Measurements from ENCODE around the gene RGR. TPM values are rescaled to one million over a fixed set of nuclear protein-coding genes. Genes with fewer than 3 reads are reported as not detected.

Gene RGR
- total RNA-seq, 1 experiment from 2014 or later = not detected

DNA sequence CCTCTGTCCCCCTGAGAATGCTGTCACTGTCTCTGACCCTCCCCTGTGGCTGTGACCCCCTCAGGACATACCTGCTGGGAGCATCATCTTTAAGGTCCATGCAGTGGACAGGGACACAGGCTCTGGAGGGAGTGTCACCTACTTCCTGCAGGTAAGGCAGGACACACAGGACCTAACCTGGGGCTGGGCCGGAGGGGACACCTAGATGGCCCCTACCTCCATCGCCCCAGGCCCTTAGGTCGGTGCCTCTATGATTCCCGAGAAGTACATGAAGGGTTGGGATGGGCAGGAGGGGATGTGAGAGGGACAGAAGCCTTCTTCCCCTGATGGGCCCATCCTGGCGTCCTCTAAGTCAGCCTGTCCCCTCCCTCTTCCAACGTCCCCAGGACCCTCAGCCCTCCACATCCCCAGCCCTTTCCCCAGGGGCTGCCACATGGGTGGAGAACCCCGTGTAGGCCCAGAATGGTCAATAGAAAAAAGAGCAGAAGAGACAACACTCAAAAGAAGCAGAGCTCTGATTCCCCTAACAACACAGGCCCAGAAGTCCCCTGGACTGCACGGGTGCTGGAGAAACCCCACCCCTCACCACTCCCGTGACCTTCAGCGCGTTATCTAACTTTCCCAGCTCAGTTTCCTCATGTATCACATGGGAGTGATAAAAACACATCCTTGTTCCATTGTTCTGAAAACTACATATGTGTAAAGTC lies 44.2 kb upstream of the RGR start:
- Mint-ChIP-seq H3K4me3 (no peak overlapping the region), H3K27me3 (ENCODE audit: low read depth) (peaks cover 20% of the 10 kb centered on the region), H3K36me3 (no peaks in the 10 kb centered on the region), H3K27ac (no peak overlapping the region), H3K9me3 (no peaks in the 10 kb centered on the region), H3K4me1 (peaks cover 5% of the 10 kb centered on the region; the same call in 1 of the 2 replicates)
- ChIA-PET POLR2A (no interaction called here), CTCF (interaction anchor here (1.0 to 9.2 kb wide), 5 partner anchors 14 to 141 kb away, joined by 4 to 75 read pairs (median 6); no protein-coding TSS in a partner anchor)
- ATAC-seq = no peak
- no peak for DNase-seq (ENCODE audit: low spot score)
- TF ChIP-seq MYBL2 (CRISPR knock-in tag; IDR thresholded peaks at IDR 0.05) (no peak), ERG (CRISPR knock-in tag; IDR thresholded peaks at IDR 0.05) (no peak), ZSCAN18 (CRISPR knock-in tag; IDR thresholded peaks at IDR 0.05) (no peak), GTF2I (CRISPR knock-in tag; conservative IDR thresholded peaks at IDR 0.05) (no peak), ZNF232 (CRISPR knock-in tag; IDR thresholded peaks at IDR 0.05) (no peak), ZNF396 (CRISPR knock-in tag; IDR thresholded peaks at IDR 0.05; ENCODE audit: borderline replicate concordance) (no peak)
- TF ChIP-seq, protein P1, sequence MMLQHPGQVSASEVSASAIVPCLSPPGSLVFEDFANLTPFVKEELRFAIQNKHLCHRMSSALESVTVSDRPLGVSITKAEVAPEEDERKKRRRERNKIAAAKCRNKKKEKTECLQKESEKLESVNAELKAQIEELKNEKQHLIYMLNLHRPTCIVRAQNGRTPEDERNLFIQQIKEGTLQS (CRISPR knock-in tag; conservative IDR thresholded peaks at IDR 0.05) = no peak
- TF ChIP-seq, protein P2, sequence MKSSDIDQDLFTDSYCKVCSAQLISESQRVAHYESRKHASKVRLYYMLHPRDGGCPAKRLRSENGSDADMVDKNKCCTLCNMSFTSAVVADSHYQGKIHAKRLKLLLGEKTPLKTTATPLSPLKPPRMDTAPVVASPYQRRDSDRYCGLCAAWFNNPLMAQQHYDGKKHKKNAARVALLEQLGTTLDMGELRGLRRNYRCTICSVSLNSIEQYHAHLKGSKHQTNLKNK (CRISPR knock-in tag; IDR thresholded peaks at IDR 0.05) = no peak

GRCh38 chr10:84201244-84201606 lies 43.6 kb upstream of the RGR start:
- TF ChIP-seq ATF1 (CRISPR knock-in tag; IDR thresholded peaks at IDR 0.05) (no peak), NFYB (CRISPR knock-in tag; conservative IDR thresholded peaks at IDR 0.05; ENCODE audit: low read depth) (no peak), ZNF423 (CRISPR knock-in tag; IDR thresholded peaks at IDR 0.05) (no peak), GTF2I (CRISPR knock-in tag; conservative IDR thresholded peaks at IDR 0.05) (no peak), TEAD4 (CRISPR knock-in tag; IDR thresholded peaks at IDR 0.05) (no peak), JAZF1 (CRISPR knock-in tag; IDR thresholded peaks at IDR 0.05) (no peak), ZNF138 (CRISPR knock-in tag; conservative IDR thresholded peaks at IDR 0.05) (no peak), CREM (CRISPR knock-in tag; IDR thresholded peaks at IDR 0.05) (no peak)
- TF ChIP-seq, protein P3, sequence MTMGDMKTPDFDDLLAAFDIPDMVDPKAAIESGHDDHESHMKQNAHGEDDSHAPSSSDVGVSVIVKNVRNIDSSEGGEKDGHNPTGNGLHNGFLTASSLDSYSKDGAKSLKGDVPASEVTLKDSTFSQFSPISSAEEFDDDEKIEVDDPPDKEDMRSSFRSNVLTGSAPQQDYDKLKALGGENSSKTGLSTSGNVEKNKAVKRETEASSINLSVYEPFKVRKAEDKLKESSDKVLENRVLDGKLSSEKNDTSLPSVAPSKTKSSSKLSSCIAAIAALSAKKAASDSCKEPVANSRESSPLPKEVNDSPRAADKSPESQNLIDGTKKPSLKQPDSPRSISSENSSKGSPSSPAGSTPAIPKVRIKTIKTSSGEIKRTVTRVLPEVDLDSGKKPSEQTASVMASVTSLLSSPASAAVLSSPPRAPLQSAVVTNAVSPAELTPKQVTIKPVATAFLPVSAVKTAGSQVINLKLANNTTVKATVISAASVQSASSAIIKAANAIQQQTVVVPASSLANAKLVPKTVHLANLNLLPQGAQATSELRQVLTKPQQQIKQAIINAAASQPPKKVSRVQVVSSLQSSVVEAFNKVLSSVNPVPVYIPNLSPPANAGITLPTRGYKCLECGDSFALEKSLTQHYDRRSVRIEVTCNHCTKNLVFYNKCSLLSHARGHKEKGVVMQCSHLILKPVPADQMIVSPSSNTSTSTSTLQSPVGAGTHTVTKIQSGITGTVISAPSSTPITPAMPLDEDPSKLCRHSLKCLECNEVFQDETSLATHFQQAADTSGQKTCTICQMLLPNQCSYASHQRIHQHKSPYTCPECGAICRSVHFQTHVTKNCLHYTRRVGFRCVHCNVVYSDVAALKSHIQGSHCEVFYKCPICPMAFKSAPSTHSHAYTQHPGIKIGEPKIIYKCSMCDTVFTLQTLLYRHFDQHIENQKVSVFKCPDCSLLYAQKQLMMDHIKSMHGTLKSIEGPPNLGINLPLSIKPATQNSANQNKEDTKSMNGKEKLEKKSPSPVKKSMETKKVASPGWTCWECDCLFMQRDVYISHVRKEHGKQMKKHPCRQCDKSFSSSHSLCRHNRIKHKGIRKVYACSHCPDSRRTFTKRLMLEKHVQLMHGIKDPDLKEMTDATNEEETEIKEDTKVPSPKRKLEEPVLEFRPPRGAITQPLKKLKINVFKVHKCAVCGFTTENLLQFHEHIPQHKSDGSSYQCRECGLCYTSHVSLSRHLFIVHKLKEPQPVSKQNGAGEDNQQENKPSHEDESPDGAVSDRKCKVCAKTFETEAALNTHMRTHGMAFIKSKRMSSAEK (CRISPR knock-in tag; IDR thresholded peaks at IDR 0.05; ENCODE audit: borderline replicate concordance) = no peak
- TF ChIP-seq, protein P4, sequence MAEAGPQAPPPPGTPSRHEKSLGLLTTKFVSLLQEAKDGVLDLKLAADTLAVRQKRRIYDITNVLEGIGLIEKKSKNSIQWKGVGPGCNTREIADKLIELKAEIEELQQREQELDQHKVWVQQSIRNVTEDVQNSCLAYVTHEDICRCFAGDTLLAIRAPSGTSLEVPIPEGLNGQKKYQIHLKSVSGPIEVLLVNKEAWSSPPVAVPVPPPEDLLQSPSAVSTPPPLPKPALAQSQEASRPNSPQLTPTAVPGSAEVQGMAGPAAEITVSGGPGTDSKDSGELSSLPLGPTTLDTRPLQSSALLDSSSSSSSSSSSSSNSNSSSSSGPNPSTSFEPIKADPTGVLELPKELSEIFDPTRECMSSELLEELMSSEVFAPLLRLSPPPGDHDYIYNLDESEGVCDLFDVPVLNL (CRISPR knock-in tag; IDR thresholded peaks at IDR 0.05; ENCODE audit: borderline replicate concordance, low read depth) = no peak
- TF ChIP-seq, protein P5, sequence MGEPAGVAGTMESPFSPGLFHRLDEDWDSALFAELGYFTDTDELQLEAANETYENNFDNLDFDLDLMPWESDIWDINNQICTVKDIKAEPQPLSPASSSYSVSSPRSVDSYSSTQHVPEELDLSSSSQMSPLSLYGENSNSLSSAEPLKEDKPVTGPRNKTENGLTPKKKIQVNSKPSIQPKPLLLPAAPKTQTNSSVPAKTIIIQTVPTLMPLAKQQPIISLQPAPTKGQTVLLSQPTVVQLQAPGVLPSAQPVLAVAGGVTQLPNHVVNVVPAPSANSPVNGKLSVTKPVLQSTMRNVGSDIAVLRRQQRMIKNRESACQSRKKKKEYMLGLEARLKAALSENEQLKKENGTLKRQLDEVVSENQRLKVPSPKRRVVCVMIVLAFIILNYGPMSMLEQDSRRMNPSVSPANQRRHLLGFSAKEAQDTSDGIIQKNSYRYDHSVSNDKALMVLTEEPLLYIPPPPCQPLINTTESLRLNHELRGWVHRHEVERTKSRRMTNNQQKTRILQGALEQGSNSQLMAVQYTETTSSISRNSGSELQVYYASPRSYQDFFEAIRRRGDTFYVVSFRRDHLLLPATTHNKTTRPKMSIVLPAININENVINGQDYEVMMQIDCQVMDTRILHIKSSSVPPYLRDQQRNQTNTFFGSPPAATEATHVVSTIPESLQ (CRISPR knock-in tag; IDR thresholded peaks at IDR 0.05) = no peak
- Mint-ChIP-seq H3K27ac (no peak overlapping the region), H3K4me1 (no peaks in the 10 kb centered on the region; the same call in 1 of the 2 replicates), H3K9me3 (no peaks in the 10 kb centered on the region), H3K36me3 (no peaks in the 10 kb centered on the region), H3K4me3 (no peak overlapping the region), H3K27me3 (ENCODE audit: low read depth) (peaks cover 15% of the 10 kb centered on the region)
- DNase-seq (ENCODE audit: low spot score) (no peak), ATAC-seq (peak; percentile 60)
- ChIA-PET CTCF (interaction anchor here (1.0 to 9.2 kb wide), 8 partner anchors 13 to 142 kb away, joined by 3 to 75 read pairs (median 6); partner anchors contain the start of gene GHITM), POLR2A (interaction anchor here (0.6 kb wide), 1 partner anchor 175 kb away, joined by 4 read pairs; no protein-coding TSS in a partner anchor)

All from WTC11 (cell line).